HG03439 (cell line): ENCODE data around the gene ATG5.

ENCODE experiments used
- ATAC-seq: cut with Tn5 transposase; IDR thresholded peaks from one replicate; pipeline ENCODE4 v1.9.1; 2021; ENCODE audit warnings: mild to moderate bottlenecking, moderate library complexity; ENCODE audit not compliant: unreplicated experiment

ATG5 gene

DNA sequence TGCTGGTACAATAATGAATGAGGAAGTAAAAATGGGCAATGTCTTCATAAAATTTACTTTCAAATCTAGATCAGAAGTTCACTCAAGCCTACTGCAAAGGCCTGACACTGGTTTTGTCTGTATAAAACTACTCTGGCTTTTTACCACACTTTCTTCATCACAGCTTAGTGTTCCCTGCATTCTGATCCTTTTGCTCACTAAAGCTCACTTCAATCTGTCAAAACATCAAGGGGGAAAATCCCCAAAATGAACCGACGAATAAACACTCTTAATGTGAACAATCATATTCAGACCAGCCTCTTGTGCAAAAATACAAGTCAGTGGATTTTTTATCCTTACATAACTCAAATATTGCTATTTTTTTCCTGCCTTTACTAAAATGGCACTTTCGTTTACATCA, 140.9 kb downstream of the ATG5 start:
- no peak for ATAC-seq

GRCh38 chr6:106183430-106183829, 142.1 kb downstream of the ATG5 start:
- no peak for ATAC-seq

GRCh38 chr6:106182455-106182854, 143.1 kb downstream of the ATG5 start:
- ATAC-seq = peak; percentile 86

- peak; percentile 39 for ATAC-seq
These were observed 143.7 kb downstream of the ATG5 start for GRCh38 chr6:106181664-106182418.

GRCh38 chr6:106180208-106180607, 145.4 kb downstream of the ATG5 start:
- no peak for ATAC-seq

DNA sequence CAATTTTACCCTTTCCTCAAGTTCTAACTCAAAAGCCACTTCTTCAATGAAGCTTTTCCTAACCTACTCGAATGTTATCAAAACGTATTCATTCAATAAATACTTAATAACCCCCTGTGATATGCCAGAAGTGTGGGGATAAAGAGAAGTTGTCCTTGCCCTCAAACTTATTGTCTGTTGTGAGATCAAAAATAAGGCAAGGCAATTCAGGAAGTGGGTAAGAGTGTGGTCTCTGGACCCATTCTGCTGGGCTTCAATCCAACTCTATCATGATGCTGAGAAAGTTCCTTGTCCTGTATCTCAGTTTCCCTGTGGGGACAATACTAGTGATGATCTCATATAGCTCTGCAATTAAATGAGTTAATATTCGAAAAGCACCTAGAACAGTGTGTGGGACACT, 146.7 kb downstream of the ATG5 start:
- no peak for ATAC-seq

DNA sequence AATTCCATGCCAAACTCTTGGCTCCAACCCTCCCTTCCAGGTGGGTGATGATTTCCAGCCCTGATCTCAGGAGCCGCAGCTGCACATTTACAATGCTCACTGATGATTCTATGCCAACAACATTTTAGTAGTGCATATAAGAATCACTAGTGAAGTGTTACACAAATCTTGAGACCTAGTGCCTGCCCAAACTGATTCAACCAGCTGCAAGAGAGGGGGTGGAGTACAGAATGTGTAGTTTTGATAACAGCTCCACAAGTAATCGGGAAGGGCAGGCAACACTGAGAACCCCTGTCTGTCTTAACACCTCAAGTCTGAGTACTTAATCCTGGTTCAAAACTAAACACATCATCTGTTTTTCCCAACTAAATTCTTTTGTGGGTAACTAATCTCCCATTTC, 147.8 kb downstream of the ATG5 start:
- ATAC-seq = no peak

GRCh38 chr6:106173124-106173879, 152.3 kb downstream of the ATG5 start:
- ATAC-seq = no peak

GRCh38 chr6:106170030-106170791, 155.3 kb downstream of the ATG5 start:
- no peak for ATAC-seq

DNA sequence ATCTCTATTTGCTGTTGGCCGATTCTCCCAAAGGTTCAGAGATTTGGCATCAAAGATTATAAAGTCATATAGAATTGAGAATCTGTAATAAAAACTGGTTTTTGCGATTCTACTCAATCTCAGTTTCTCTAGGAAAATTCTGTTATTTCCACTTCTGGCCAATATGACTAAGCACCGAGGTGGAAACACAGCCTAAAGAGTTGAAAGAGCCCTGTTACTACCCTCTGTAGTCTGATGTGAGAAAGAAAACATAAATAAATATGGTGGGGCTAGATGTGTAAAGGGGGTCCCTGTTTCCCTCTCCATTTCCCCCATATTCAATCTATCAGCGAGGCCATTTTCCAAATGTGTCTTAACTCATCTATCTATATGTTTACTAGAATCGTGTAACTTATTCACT, 156.0 kb downstream of the ATG5 start:
- no peak for ATAC-seq

GRCh38 chr6:106168097-106168888, 157.3 kb downstream of the ATG5 start:
- ATAC-seq = no peak

DNA sequence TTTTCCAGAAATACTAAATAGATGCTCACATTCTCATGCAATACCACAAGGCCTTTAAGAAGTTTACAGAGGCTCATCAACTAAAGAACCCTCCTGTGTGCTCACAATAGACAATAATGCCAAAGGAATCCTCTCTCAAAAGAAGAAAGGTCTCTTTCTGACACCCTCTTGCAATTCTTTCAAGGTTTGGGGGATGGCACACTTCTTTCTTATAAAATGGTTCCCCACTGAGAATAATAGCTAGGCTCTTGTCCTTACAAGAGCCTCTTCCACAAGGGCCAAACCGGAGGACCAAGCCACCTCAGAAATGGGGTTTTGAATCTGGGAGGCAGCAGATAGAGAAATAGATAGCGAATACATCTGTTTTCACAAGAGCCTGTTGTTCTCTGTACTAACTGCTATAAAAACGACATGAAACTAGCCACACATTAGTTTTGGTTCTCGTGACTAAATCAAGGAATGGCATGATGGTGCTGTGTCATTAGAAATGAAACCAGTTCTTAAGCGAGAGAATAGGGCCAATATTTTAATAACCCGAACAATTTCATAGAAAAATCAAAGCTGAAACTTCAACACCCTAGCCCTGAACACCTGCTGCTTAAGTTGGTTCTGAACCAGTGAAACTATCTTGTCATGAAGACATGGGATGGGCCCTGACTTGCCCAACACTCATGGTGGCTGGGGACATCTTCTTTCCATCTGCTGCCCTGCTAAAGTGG, 158.3 kb downstream of the ATG5 start:
- peak; percentile 53 for ATAC-seq

DNA sequence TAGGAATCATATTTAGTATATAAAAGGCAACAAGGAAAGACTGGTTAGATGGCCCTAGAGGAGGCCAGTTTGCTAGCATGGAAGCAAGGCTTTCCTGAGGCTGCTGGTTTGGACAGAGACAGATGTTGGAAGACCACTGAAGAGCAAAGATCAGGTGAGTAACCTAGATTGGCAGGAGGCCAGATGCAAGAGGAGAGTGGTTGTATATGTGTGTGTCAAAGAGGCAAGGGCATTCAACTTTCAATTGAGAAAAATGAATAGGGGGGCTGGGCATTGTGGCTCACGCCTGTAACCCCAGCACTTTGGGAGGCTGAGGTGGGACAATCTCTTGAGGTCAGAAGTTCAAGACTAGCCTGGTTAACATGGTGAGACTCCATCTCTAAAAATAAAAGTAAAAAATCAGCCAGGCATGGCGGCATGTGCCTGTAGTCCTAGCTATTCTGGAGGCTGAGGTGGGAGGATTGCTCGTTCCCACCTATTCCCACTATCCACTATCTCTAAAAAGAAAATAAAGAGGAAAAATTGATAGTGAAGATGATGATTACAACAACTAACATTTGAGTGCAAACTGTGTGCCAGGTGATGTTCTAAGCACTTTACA, 159.6 kb downstream of the ATG5 start:
- ATAC-seq = no peak

- peak; percentile 39 for ATAC-seq
These were observed 161.3 kb downstream of the ATG5 start for GRCh38 chr6:106163966-106164877.

DNA sequence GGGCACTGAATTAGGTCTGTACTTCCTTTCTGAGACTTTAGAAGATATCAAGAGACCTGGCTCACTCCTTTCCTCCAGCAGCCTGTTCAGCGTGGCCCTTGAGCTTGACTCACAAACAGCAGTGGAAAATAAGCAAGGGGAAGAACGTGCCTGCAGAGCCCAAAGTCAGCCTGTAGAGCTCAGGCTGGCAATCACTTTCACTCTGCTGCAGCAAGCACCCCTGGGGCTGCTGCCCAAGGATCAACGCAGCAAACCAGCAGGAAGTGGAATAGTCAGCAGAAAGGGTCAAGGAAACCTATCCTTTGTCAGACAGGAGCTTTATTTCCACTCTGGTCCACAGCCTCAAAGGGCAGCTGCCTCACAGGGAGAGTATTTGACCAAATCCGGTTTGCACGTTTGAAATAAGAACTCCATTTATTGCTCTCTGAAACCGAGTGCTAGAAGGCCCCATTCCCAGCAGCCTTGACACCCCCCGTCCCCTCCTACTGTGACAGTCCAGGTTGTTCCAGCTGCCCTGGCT, 162.1 kb downstream of the ATG5 start:
- peak; percentile 18 for ATAC-seq

DNA sequence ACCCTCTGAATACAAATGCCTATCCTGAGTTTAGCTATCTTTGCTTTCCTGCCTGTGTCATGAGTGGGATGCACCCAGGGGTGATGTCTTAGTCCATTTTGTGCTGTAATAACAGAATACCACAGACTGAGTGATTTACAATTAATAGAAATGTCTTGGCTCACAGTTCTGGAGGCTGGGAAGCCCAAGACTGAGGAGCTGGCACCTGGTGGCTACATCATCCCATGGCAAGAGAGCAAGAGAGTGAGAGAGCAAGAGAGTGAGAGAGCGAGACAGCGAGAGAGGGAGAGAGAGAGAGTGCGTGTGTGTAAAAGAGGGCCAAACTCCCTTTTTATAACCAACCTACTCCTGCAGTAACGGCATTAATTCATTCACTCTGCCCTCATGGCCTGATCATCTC, 162.6 kb downstream of the ATG5 start:
- ATAC-seq = no peak

- no peak for ATAC-seq
These were observed 163.7 kb downstream of the ATG5 start for GRCh38 chr6:106161893-106162292.

DNA sequence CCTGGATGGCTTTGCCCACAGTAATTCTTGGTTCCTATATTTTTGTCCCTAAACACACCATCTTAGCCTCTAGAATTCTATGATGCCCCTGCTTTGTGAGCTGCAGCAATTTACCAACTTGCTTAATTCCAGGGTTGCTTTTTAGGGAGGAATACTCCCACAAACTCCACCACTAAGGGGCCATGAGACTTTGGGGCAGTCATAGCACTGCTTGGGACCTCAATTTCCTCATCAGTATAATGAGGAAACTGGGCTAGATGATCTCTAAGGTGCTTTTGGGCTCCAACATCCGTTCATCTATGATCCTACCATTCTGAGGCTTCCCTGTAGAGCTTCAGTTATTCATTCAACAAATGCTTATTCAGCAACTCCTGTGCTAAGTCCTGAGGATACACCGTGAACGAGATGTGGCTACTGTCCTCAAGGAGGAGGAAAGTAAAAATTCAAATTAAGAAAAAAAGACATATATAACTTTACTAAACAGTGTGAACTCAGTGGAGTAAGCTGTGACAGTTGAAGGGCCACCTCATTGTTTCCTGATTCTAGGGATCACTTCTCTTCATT, 164.2 kb downstream of the ATG5 start:
- no peak for ATAC-seq
